BJ (cell line): Measurements from ENCODE around the gene MICAL1. TPM values are rescaled to one million over a fixed set of nuclear protein-coding genes. Genes with fewer than 3 reads are reported as not detected.

ENCODE experiments used
- CTCF ChIA-PET: fragments of 350-600 bp; formaldehyde crosslinking; extraction: SDS; loops from one replicate; lab custom pipeline; 2021; ENCODE audit warnings: antibody characterized with exemption, inconsistent platforms; lab: Yijun Ruan, JAX
- POLR2A ChIA-PET: fragments of 300-600 bp; sonication (Branson Sonifier 250); formaldehyde crosslinking; extraction: SDS; loops from one replicate; lab custom pipeline; 2021; ENCODE audit warnings: antibody characterized with exemption; lab: Charles Lee
- DNase-seq: peaks from one replicate; pipeline ENCODE4 v3.0.0-alpha.2; 2011; ENCODE audit warnings: low read depth
- H3K27me3 ChIP-seq: 2 replicates; pipeline ENCODE4 v1.6.0; 2011; ENCODE audit warnings: low read length; ENCODE audit not compliant: control insufficient read depth, insufficient read depth
- H3K36me3 ChIP-seq: 2 replicates; pipeline ENCODE4 v1.5.1; 2011; ENCODE audit warnings: low read length; ENCODE audit not compliant: control insufficient read depth, insufficient read depth
- H3K4me3 ChIP-seq: 2 replicates; pipeline ENCODE4 v1.5.1; 2011; ENCODE audit warnings: low read depth, mild to moderate bottlenecking, control low read depth, low read length
- CTCF ChIP-seq: IDR thresholded peaks from 2 replicates; pipeline ENCODE4 v1.5.1; 2011; ENCODE audit warnings: low read depth, mild to moderate bottlenecking, control low read depth, inconsistent platforms, low read length, moderate library complexity; ENCODE audit not compliant: insufficient read depth
- polyA plus RNA-seq: library from polyadenylated mRNA; depleted of rRNA; stranded (reverse); fragments of >200 nt; gene quantifications from 2 replicates; pipeline ENCODE4 v1.2.3, GENCODE V29; 2011

Gene MICAL1
- polyA plus RNA-seq, 1 experiment = 84.6 TPM

- Histone ChIP-seq H3K4me3 (no peak overlapping the region), H3K27me3 (no peaks in the 10 kb centered on the region), H3K36me3 (peaks cover 26% of the 10 kb centered on the region)
- no peak for TF ChIP-seq CTCF
- ChIA-PET CTCF (interaction anchor here (0.6 kb wide), 1 partner anchor 586 kb away, joined by 3 read pairs; no protein-coding TSS in a partner anchor), POLR2A (no interaction called here)
- no peak for DNase-seq
Observed at GRCh38 chr6:109452181-109452580, 3.4 kb downstream of the MICAL1 start.

DNA sequence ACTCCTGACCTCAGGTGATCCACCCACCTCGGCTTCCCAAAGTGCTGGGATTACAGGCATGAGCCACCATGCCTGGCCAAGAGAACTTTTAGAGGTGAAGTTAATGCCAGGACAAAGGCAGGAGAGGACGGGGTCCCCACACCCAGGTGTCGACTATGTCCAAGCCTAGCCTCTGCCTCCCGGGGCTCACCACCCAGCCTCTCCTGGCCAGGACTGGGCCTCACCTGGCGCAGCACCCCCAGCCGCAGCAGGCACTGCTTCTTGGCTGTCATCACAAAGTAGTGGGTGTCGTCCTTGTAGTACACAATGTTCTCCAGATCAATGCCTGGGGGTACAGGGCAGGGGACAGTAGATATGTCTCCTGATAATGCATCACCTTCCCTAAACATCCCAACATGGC is 4.2 kb downstream of the MICAL1 start:
- Histone ChIP-seq H3K4me3 (no peak overlapping the region), H3K36me3 (peaks cover 26% of the 10 kb centered on the region), H3K27me3 (no peaks in the 10 kb centered on the region)
- no peak for TF ChIP-seq CTCF
- no peak for DNase-seq
- POLR2A ChIA-PET = no interaction called here
- CTCF ChIA-PET = interaction anchor here (0.6 kb wide), 1 partner anchor 587 kb away, joined by 3 read pairs; no protein-coding TSS in a partner anchor

DNA sequence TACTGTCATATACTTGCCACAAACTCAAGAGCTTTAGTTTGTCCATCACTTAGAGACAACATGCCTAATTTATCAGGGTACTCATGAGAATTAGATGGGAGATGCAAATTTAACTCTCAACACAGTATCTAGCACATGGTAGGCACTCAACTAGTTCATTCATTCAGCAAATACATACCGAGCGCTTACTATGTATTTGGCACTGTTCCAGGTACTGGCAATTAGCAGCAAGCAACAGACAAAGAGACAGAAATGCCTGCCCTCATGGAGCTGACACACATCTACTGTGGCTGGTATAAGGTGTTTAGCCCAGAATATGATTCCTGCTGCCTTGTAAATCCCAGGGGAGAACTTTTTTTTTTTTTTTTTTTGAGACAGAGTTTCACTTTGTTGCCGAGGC is 4.8 kb downstream of the MICAL1 start:
- no peak for TF ChIP-seq CTCF
- H3K4me3 ChIP-seq = no peak overlapping the region
- ChIA-PET CTCF (no interaction called here), POLR2A (no interaction called here)
- no peaks in the 10 kb centered on the region for H3K27me3 ChIP-seq
- H3K36me3 ChIP-seq = peaks cover 28% of the 10 kb centered on the region
- DNase-seq = no peak

- Histone ChIP-seq H3K27me3 (no peaks in the 10 kb centered on the region), H3K4me3 (no peak overlapping the region), H3K36me3 (peaks cover 35% of the 10 kb centered on the region)
- POLR2A ChIA-PET = no interaction called here
- DNase-seq = no peak
- no peak for TF ChIP-seq CTCF
- CTCF ChIA-PET = no interaction called here
Observed at GRCh38 chr6:109449795-109450673, 5.5 kb downstream of the MICAL1 start.

GRCh38 chr6:109449064-109449794 is 6.3 kb downstream of the MICAL1 start:
- CTCF ChIA-PET = no interaction called here
- H3K36me3 ChIP-seq = peaks cover 42% of the 10 kb centered on the region

More at GRCh38 chr6:109449064-109449794, 6.3 kb downstream of the MICAL1 start:
- DNase-seq = no peak
- no peak for TF ChIP-seq CTCF
- Histone ChIP-seq H3K27me3 (no peaks in the 10 kb centered on the region), H3K4me3 (no peak overlapping the region)
- POLR2A ChIA-PET = no interaction called here
